Left lung (tissue), 10 donors: ENCODE measurements around the gene CNDP2. TPM values are rescaled to one million over a fixed set of nuclear protein-coding genes. Genes with fewer than 3 reads are reported as not detected.

Experiments
- ATAC-seq: fragments of 200-7000 bp; cut with Tn5 transposase; one replicate; pipeline ENCODE4 v1.9.1; 2020; ENCODE audit warnings: moderate library complexity
- DNase-seq, 4 donors: peaks; one replicate each; pipeline ENCODE4 v3.0.0-alpha.2; 2013 to 2020
- H3K27ac ChIP-seq, 2 donors: fragments of 200-600 bp; sonication (generic) in 1 of 2; one replicate each; pipeline versions ENCODE4 v1.5.0 to v1.8.0; 2020 to 2021
- H3K27me3 ChIP-seq, 2 donors: fragments of 200-600 bp; sonication (generic) in 1 of 2; one replicate each; pipeline versions ENCODE4 v1.5.0 to v1.8.0; 2020 to 2021
- H3K36me3 ChIP-seq, 2 donors: fragments of 200-600 bp; sonication (generic) in 1 of 2; one replicate each; pipeline versions ENCODE4 v1.5.0 to v1.8.0; 2020 to 2021
- H3K4me1 ChIP-seq, 2 donors: fragments of 200-600 bp; one replicate each; pipeline ENCODE4 v1.8.0; 2021
- H3K4me3 ChIP-seq, 2 donors: fragments of 200-600 bp; sonication (generic) in 1 of 2; one replicate each; pipeline versions ENCODE4 v1.5.0 to v1.8.0; 2020 to 2021; ENCODE audit warnings: mild to moderate bottlenecking in 1 of 2
- H3K9me3 ChIP-seq, 2 donors: fragments of 200-600 bp; sonication (generic) in 1 of 2; one replicate each; pipeline versions ENCODE4 v1.5.0 to v1.8.0; 2020 to 2021
- CTCF ChIP-seq, 2 donors: fragments of 200-600 bp; sonication (generic) in 1 of 2; IDR thresholded peaks; one replicate each; pipeline versions ENCODE4 v1.5.0 to v1.8.0; 2021; ENCODE audit warnings: antibody characterized with exemption in 2 of 2
- intact Hi-C, 2 donors: fragments of 100-400 bp; cut with DNase I; formaldehyde crosslinking; loops; one replicate each; pipeline versions ENCODE4 v1.11.2 to v1.14.2; 2022
- polyA plus RNA-seq, 6 donors: library from polyadenylated mRNA; unstranded; fragments of 120-200 nt; gene quantifications; one replicate each; pipeline ENCODE4 v1.2.1, GENCODE V29; 2013; ENCODE audit not compliant: insufficient read length in 6 of 6
- total RNA-seq, 2 donors: library from RNA; stranded (reverse); fragmentation: NEBNext Ultra II Directional; extraction: Animal tissue kit (Norgen Biotek cat#: 25700); gene quantifications; one replicate each; pipeline ENCODE4 v1.2.1, GENCODE V29; 2021
- donor health status: DM: no; HTN: yes; CAD: no.
- donor health status: DM: no; HTN: no; CAD: no.

Gene CNDP2
- total and polyA plus RNA-seq, 8 donors = 108 to 301 (median 129) TPM

GRCh38 chr18:74529378-74529777 is 33.2 kb downstream of the CNDP2 start:
- H3K27ac ChIP-seq = no peak overlapping the region
- peaks cover 0 to 3% of the 10 kb centered on the region in 2 donors for H3K4me1 ChIP-seq
- no peaks in the 10 kb centered on the region for H3K27me3 ChIP-seq
- ATAC-seq (no peak), DNase-seq (no peak)
- TF ChIP-seq CTCF (IDR thresholded peaks at IDR 0.05) = no peak
- H3K9me3 ChIP-seq = no peaks in the 10 kb centered on the region
- intact Hi-C loops = no loop called here
- H3K36me3 ChIP-seq = no peaks in the 10 kb centered on the region
- no peak overlapping the region for H3K4me3 ChIP-seq

DNA sequence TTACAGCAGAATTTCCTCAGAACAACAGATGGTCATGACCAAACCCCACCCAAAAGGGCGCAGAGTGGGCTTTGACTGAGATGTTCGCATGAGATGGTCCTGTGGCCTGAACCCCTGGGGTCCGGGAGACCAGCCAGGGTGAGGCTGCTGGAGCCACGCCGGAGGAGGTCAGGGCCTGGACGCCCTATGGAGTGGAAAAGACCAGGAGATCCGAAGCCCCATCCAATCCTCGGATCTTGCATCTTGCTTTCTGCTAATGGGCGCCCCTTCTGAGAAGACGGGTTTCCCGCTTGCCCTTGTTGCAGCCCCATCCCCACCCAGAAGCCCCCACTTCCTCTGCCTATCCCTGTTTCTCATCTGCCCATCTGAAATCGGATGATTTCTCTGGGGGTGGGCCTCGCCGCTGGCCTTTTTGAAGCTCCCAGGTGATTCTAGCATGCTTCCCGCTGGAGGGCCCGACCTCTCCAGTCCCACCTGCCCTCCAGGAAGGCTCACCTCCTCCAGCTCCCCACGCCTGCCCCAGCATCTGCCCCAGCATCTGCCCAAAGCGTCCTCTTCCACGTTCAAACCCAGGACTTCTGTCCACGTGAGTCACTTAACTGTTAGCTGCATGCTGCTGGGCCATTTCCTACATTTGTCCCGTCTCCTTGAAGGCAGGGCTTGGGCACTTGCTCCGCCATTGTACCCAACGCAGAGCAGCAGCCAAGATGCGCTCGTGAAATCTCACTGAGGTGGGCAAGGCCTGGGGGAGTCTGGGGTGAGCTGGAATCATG is 33.8 kb downstream of the CNDP2 start:
- no peaks in the 10 kb centered on the region for H3K36me3 ChIP-seq
- ATAC-seq (no peak), DNase-seq (no peak)
- no peaks in the 10 kb centered on the region for H3K9me3 ChIP-seq
- intact Hi-C loops = no loop called here
- H3K27ac ChIP-seq = no peak overlapping the region
- no peaks in the 10 kb centered on the region for H3K27me3 ChIP-seq
- TF ChIP-seq CTCF (IDR thresholded peaks at IDR 0.05) = no peak
- H3K4me1 ChIP-seq = no peaks in the 10 kb centered on the region
- H3K4me3 ChIP-seq = no peak overlapping the region

DNA sequence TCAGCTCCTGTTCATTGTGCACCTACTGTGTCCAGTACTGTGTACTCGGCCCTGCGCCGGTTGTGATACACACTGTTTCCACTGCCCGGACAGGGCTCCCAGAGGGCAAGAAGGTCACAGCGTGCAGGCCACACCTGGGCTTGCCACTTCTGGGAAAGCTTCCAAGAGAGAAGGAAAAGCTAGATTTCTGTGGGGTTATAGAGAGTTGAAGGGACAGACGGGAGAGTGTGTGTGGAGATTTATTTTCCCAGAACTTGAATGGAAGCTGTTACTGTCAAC is 34.4 kb downstream of the CNDP2 start:
- Histone ChIP-seq H3K9me3 (no peaks in the 10 kb centered on the region), H3K4me1 (no peaks in the 10 kb centered on the region), H3K27me3 (no peaks in the 10 kb centered on the region), H3K4me3 (no peak overlapping the region), H3K27ac (no peak overlapping the region), H3K36me3 (no peaks in the 10 kb centered on the region)
- ATAC-seq (no peak), DNase-seq (no peak)
- intact Hi-C loops = no loop called here
- no peak for TF ChIP-seq CTCF (IDR thresholded peaks at IDR 0.05)

DNA sequence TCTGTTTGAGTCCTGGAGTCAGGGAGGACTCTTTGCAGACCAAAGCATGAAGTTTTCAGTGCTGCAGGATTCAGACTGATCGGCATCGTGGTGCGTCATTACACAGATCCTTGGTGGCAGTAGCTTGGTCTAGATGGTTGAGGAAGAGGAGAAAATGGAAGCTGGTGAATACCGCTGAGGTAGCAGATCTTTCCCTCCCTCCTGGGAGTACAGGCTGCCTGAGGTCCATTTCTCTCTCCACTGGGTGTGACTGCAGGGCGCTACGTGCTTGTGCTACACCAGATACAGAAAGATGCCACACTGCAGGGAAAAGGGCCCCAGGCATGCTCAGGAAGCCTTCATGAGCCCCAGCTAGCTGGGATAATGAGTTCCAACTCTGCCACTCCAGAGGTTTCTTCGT is 34.9 kb downstream of the CNDP2 start:
- DNase-seq (no peak), ATAC-seq (no peak)
- intact Hi-C loops = no loop called here
- H3K27me3 ChIP-seq = no peaks in the 10 kb centered on the region
- no peak overlapping the region for H3K4me3 ChIP-seq
- no peaks in the 10 kb centered on the region for H3K9me3 ChIP-seq
- H3K27ac ChIP-seq = no peak overlapping the region
- no peaks in the 10 kb centered on the region for H3K36me3 ChIP-seq
- H3K4me1 ChIP-seq = no peaks in the 10 kb centered on the region
- TF ChIP-seq CTCF (IDR thresholded peaks at IDR 0.05) = no peak

DNA sequence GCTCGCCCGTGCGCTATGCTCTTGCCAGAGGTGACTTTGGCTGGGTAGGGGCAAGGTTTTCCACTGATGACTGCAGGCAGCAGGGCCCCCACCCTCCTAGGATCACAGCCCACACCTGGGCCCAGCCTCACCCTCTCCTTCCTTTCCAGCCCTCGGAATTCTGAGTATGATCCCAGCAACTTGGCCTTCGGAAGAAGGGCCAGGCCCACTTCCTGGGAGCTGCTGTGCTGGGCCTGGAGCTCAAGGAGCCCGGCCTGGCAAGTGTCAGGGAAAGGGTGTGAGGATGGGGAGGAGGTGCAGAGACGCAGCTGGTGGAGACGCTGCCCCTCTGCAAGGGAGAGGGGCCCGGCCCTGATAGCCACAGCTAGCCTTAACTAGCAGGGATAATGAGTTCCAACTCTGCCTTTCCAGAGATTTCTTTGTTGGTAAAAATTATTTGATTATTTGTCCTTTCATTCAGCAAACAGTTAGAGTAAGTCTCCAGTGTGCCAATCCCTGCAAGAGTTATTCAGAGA is 36.4 kb downstream of the CNDP2 start:
- intact Hi-C loops = no loop called here
- no peaks in the 10 kb centered on the region for H3K4me1 ChIP-seq
- H3K9me3 ChIP-seq = no peaks in the 10 kb centered on the region
- H3K36me3 ChIP-seq = no peaks in the 10 kb centered on the region
- H3K27me3 ChIP-seq = no peaks in the 10 kb centered on the region
- H3K27ac ChIP-seq = no peak overlapping the region
- no peak for ATAC-seq
- DNase-seq = no peak
- no peak for TF ChIP-seq CTCF (IDR thresholded peaks at IDR 0.05)
- H3K4me3 ChIP-seq = no peak overlapping the region
